Activated naive CD8-positive, alpha-beta T cell treated with anti-CD3 and anti-CD28 coated beads, Interleukin-2, amount 10 ng/mL, durations not matched to agents 7 days and 5 days (primary cell): ENCODE data around the gene NCAPD3. TPM values are rescaled to one million over a fixed set of nuclear protein-coding genes. Genes with fewer than 3 reads are reported as not detected.
A peak's percentile ranks its signal among the peaks of the same experiment; 100 is the strongest.

Experiments used
- ATAC-seq: fragments of 150-1000 bp; cut with Tn5 transposase; one replicate; pipeline ENCODE4 v1.10.0; 2021; ENCODE audit warnings: low read depth, moderate library complexity
- POLR2A ChIA-PET: fragments of 350-600 bp; sonication (Branson Sonifier 250); formaldehyde crosslinking; loops from one replicate; lab custom pipeline; 2021; ENCODE audit warnings: antibody characterized with exemption; lab: Charles Lee
- DNase-seq: peaks from one replicate; pipeline ENCODE4 v3.0.0; 2021
- H3K27ac Mint-ChIP-seq: one replicate; pipeline ENCODE4 v1.8.0; 2022; ENCODE audit warnings: mild to moderate bottlenecking, mixed read lengths
- H3K27me3 Mint-ChIP-seq: one replicate; pipeline ENCODE4 v1.8.0; 2022; ENCODE audit warnings: mild to moderate bottlenecking, moderate library complexity, mixed read lengths
- H3K36me3 Mint-ChIP-seq: one replicate; pipeline ENCODE4 v1.8.0; 2021; ENCODE audit warnings: mild to moderate bottlenecking, mixed read lengths
- H3K4me1 Mint-ChIP-seq: one replicate; pipeline ENCODE4 v1.8.0; 2021; ENCODE audit warnings: mixed read lengths
- H3K4me3 Mint-ChIP-seq: one replicate; pipeline ENCODE4 v1.8.0; 2022; ENCODE audit warnings: mild to moderate bottlenecking, moderate library complexity, mixed read lengths
- H3K9me3 Mint-ChIP-seq: one replicate; pipeline ENCODE4 v1.8.0; 2021; ENCODE audit warnings: mixed read lengths
- total RNA-seq, 2 experiments: library from RNA; stranded (reverse); gene quantifications; one replicate each; pipeline ENCODE4 v1.2.3, GENCODE V29; 2021

The NCAPD3 gene
- total RNA-seq, 2 experiments from 2014 or later: 114 to 115 TPM

DNA sequence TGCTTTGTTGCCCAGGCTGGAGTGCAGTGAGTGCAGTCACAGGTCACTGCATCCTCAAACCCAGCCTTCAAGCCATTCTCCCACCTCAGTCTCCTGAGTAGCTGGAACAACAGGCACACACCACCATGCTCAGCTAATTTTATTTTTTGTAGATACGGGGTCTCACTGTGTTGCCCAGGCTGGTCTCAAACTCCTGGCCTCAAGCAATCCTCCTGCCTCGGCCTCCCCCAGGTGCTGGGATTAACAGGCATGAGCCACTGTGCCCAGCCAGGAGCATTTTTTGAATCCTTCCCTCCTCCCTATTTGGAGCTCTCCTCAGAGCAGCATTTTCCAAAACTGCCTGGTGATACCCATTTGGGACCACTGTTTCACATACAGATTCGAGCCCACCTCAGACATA lies 77.2 kb downstream of the NCAPD3 start:
- H3K27me3 Mint-ChIP-seq: no peaks in the 10 kb centered on the region
- POLR2A ChIA-PET: no interaction called here
- no peak overlapping the region for H3K27ac Mint-ChIP-seq
- H3K36me3 Mint-ChIP-seq: peaks cover 16% of the 10 kb centered on the region
- H3K9me3 Mint-ChIP-seq: no peaks in the 10 kb centered on the region
- peaks cover 13% of the 10 kb centered on the region for H3K4me1 Mint-ChIP-seq
- ATAC-seq (no peak), DNase-seq (no peak)
- no peak overlapping the region for H3K4me3 Mint-ChIP-seq

GRCh38 chr11:134145715-134146114 lies 78.1 kb downstream of the NCAPD3 start:
- ATAC-seq (no peak), DNase-seq (no peak)
- Mint-ChIP-seq H3K4me1 (peaks cover 13% of the 10 kb centered on the region), H3K9me3 (no peaks in the 10 kb centered on the region), H3K27ac (no peak overlapping the region), H3K36me3 (peaks cover 15% of the 10 kb centered on the region), H3K4me3 (no peak overlapping the region), H3K27me3 (no peaks in the 10 kb centered on the region)
- POLR2A ChIA-PET: no interaction called here

DNA sequence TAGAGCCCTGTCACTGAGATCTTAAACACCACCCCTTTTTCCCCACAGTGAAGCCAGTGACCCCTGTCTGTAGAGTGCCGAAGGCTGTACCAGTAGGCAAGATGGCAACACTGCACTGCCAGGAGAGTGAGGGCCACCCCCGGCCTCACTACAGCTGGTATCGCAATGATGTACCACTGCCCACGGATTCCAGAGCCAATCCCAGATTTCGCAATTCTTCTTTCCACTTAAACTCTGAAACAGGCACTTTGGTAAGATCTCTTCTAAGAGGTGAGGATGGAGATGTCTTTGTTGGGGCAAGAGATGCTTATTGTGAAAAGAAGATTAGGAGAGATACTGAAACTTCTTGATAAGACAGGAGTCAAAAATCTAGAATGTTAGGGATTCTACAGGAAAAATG lies 79.0 kb downstream of the NCAPD3 start:
- peaks cover 13% of the 10 kb centered on the region for H3K4me1 Mint-ChIP-seq
- H3K4me3 Mint-ChIP-seq: no peak overlapping the region
- ATAC-seq (no peak), DNase-seq (no peak)
- no peaks in the 10 kb centered on the region for H3K27me3 Mint-ChIP-seq
- H3K27ac Mint-ChIP-seq: no peak overlapping the region
- H3K9me3 Mint-ChIP-seq: no peaks in the 10 kb centered on the region
- peaks cover 15% of the 10 kb centered on the region for H3K36me3 Mint-ChIP-seq
- POLR2A ChIA-PET: no interaction called here

- H3K4me1 Mint-ChIP-seq: peaks cover 19% of the 10 kb centered on the region
- POLR2A ChIA-PET: no interaction called here
- no peak overlapping the region for H3K4me3 Mint-ChIP-seq
- H3K27me3 Mint-ChIP-seq: no peaks in the 10 kb centered on the region
- ATAC-seq: no peak
- DNase-seq: no peak
- H3K27ac Mint-ChIP-seq: no peak overlapping the region
- H3K36me3 Mint-ChIP-seq: peaks cover 15% of the 10 kb centered on the region
- H3K9me3 Mint-ChIP-seq: no peaks in the 10 kb centered on the region
Measured at GRCh38 chr11:134143801-134144200, 80.0 kb downstream of the NCAPD3 start.

DNA sequence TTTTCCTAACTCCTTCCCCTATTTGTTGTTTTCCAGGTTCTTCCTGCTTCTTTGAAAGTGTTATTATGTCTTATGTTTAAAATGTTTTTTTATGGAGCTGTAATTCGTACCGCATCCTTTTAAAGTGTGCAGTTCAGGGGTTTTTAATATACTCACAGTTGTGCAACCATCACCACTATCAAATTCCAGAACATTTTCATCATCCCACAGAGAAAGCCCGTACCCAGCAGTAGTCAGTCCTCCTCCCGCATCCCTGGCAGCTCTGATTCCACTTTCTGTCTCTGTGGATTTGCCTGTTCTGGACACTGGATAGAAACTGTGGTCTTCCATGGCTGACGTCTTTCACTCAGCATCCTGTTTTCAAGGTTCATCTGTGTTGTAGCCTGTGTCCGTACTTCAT lies 81.2 kb downstream of the NCAPD3 start:
- Mint-ChIP-seq H3K9me3 (no peaks in the 10 kb centered on the region), H3K27ac (no peak overlapping the region), H3K27me3 (no peaks in the 10 kb centered on the region), H3K36me3 (peaks cover 15% of the 10 kb centered on the region), H3K4me3 (no peak overlapping the region), H3K4me1 (peaks cover 19% of the 10 kb centered on the region)
- POLR2A ChIA-PET: no interaction called here
- no peak for ATAC-seq
- DNase-seq: no peak

DNA sequence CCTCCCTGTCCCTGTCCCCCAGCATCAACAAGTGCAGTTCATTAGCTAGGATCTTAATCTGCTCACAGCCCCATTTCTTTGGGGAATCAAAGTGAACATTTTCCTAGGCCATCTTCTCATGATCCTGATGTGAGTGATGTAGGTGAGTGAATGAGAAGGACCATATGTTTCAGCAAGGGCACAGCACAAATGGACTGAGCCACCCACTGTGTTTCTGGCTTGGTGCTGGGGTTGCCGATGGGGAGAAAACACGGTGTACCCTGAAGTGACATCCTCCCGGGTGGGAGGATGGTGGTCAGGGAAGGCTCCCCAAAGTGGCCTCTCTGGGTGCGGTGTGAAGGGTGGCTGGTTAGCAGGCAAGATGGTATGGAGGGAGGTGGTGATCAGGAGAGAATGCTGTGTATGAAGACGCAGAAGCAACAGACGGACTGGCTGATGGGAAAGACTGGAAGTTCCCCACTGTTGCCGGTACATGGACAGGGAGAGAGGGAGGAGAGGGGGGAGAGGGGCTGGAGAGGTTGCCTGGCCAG lies 82.7 kb downstream of the NCAPD3 start:
- DNase-seq (no peak), ATAC-seq (no peak)
- Mint-ChIP-seq H3K9me3 (no peaks in the 10 kb centered on the region), H3K36me3 (peaks cover 15% of the 10 kb centered on the region), H3K4me1 (peaks cover 19% of the 10 kb centered on the region), H3K4me3 (no peak overlapping the region), H3K27me3 (no peaks in the 10 kb centered on the region), H3K27ac (peak overlapping the region; percentile 67)
- POLR2A ChIA-PET: interaction anchor here (0.8 kb wide), 1 partner anchor 91 kb away, joined by 3 read pairs; no protein-coding TSS in a partner anchor

GRCh38 chr11:134139873-134140331 lies 83.9 kb downstream of the NCAPD3 start:
- no peaks in the 10 kb centered on the region for H3K27me3 Mint-ChIP-seq
- no peak overlapping the region for H3K27ac Mint-ChIP-seq
- POLR2A ChIA-PET: no interaction called here
- H3K36me3 Mint-ChIP-seq: peaks cover 14% of the 10 kb centered on the region
- DNase-seq (no peak), ATAC-seq (peak; percentile 80)
- no peak overlapping the region for H3K4me3 Mint-ChIP-seq
- peaks cover 18% of the 10 kb centered on the region for H3K4me1 Mint-ChIP-seq
- H3K9me3 Mint-ChIP-seq: no peaks in the 10 kb centered on the region

DNA sequence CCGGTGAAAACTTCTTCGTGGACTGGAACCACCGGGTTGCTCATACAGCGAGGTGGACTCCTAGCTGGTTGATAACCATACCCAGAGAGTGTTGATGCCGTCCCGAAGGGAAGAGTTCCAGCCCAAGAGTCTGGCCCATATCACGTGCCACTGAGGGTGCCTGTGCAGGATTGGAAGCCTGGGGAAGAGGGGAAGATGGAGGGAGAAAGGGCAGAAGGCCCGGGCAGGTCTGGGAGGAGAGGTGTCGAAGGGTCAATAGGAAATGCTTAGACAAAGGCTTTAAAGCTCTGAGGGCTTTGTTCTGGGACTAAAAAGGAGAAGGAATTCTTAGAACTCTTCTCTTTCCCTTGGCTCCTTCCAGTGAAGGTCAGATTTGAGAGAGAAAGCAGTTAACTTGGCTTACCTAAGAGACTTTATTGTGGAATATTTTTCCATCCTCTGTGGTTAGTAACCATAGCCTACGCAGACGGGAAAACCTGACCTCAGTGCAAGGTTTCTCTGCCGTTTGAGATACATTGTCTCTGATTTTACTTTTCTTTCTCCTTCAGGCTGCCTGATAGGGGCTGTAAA lies 84.4 kb downstream of the NCAPD3 start:
- H3K4me1 Mint-ChIP-seq: peaks cover 16% of the 10 kb centered on the region
- H3K4me3 Mint-ChIP-seq: no peak overlapping the region
- no peaks in the 10 kb centered on the region for H3K27me3 Mint-ChIP-seq
- H3K9me3 Mint-ChIP-seq: no peaks in the 10 kb centered on the region
- DNase-seq (no peak), ATAC-seq (peak; percentile 24)
- H3K36me3 Mint-ChIP-seq: peaks cover 11% of the 10 kb centered on the region
- POLR2A ChIA-PET: no interaction called here
- no peak overlapping the region for H3K27ac Mint-ChIP-seq

DNA sequence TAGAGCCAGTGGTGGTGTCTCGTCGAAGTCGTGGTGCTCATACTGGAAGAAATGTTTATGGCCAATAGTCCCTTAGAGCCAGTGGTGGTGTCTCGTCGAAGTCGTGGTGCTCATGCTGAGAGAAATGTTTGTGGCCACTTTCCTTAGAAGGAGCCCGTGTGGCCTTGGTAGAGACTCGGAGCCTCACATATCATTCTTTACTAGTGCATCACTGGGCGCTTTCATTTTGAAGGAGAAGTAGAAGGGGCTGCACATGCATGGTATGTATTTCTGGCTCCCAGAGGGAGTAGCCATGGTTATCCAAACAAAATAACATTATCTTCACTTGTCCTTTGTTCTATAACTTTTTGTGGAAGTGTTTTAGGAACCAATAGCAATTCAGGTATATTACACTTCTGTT lies 85.4 kb downstream of the NCAPD3 start:
- H3K4me3 Mint-ChIP-seq: no peak overlapping the region
- peaks cover 5% of the 10 kb centered on the region for H3K9me3 Mint-ChIP-seq
- POLR2A ChIA-PET: no interaction called here
- no peak for ATAC-seq
- no peaks in the 10 kb centered on the region for H3K27me3 Mint-ChIP-seq
- H3K36me3 Mint-ChIP-seq: peaks cover 8% of the 10 kb centered on the region
- no peak overlapping the region for H3K27ac Mint-ChIP-seq
- peaks cover 6% of the 10 kb centered on the region for H3K4me1 Mint-ChIP-seq
- no peak for DNase-seq

DNA sequence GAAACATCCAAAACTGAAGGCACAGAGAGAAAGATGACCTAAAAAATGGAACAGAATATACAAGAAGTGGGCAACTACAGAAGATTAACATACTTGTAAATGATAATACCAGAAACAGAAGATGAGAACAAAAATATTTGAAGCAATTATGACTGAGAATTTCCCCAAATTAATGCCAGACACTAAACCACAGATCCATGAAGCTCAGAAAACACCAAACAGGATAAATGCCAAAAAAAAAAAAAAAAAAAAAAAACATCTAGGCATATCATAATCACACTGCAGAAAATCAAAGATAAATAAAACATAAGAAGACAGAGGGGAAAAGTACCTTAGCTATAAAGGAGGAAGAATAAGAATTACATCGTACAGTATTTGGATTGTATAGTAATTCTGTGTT lies 89.6 kb downstream of the NCAPD3 start:
- Mint-ChIP-seq H3K9me3 (peaks cover 16% of the 10 kb centered on the region), H3K36me3 (peaks cover 20% of the 10 kb centered on the region), H3K4me1 (peaks cover 2% of the 10 kb centered on the region), H3K4me3 (no peak overlapping the region), H3K27ac (no peak overlapping the region), H3K27me3 (no peaks in the 10 kb centered on the region)
- ATAC-seq (no peak), DNase-seq (no peak)
- POLR2A ChIA-PET: interaction anchor here (0.6 kb wide), 1 partner anchor 72 kb away, joined by 4 read pairs; no protein-coding TSS in a partner anchor

- Mint-ChIP-seq H3K9me3 (peaks cover 16% of the 10 kb centered on the region), H3K27me3 (no peaks in the 10 kb centered on the region), H3K36me3 (peaks cover 20% of the 10 kb centered on the region), H3K27ac (no peak overlapping the region), H3K4me1 (no peaks in the 10 kb centered on the region), H3K4me3 (no peak overlapping the region)
- ATAC-seq (no peak), DNase-seq (no peak)
- POLR2A ChIA-PET: no interaction called here
Measured at GRCh38 chr11:134132808-134133207, 91.0 kb downstream of the NCAPD3 start.

DNA sequence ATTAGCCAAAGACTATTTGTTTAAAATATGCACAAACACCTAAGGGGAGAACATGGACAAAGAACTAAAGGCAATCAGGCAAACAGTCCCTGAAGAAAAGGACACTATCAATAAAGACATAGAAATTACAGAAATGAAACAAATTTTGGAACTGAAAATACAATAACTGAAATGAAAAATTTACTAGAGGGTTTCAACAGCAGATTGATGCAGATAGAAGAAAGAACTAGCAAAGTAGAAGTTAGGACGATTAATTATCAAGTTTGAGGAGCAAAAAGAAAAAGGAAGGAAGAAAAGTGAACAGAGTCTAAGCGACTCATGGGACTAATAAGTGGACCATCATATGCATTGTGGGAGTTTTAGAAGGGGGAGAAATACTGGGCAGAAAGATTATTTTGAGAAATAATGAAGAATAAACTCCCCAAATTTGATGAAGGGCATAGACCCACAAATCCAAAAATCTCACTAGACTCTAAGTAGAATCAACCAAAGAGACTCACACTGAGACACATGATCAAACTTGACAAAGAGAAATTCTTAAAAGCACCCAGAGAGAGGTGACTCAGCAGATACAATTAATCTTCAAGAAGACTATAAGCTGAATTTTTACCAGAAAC lies 92.0 kb downstream of the NCAPD3 start:
- H3K9me3 Mint-ChIP-seq: peaks cover 16% of the 10 kb centered on the region
- POLR2A ChIA-PET: no interaction called here
- no peaks in the 10 kb centered on the region for H3K27me3 Mint-ChIP-seq
- no peak overlapping the region for H3K4me3 Mint-ChIP-seq
- H3K36me3 Mint-ChIP-seq: peaks cover 20% of the 10 kb centered on the region
- ATAC-seq (no peak), DNase-seq (no peak)
- H3K4me1 Mint-ChIP-seq: peaks cover 2% of the 10 kb centered on the region
- no peak overlapping the region for H3K27ac Mint-ChIP-seq

GRCh38 chr11:134126217-134126822 lies 97.4 kb downstream of the NCAPD3 start:
- Mint-ChIP-seq H3K4me1 (peaks cover 20% of the 10 kb centered on the region), H3K9me3 (peaks cover under 1% of the 10 kb centered on the region), H3K4me3 (peak overlapping the region; percentile 20), H3K27ac (no peak overlapping the region), H3K36me3 (peaks cover 14% of the 10 kb centered on the region), H3K27me3 (peaks cover 27% of the 10 kb centered on the region)
- ATAC-seq (peak; percentile 65), DNase-seq (no peak)
- POLR2A ChIA-PET: no interaction called here

DNA sequence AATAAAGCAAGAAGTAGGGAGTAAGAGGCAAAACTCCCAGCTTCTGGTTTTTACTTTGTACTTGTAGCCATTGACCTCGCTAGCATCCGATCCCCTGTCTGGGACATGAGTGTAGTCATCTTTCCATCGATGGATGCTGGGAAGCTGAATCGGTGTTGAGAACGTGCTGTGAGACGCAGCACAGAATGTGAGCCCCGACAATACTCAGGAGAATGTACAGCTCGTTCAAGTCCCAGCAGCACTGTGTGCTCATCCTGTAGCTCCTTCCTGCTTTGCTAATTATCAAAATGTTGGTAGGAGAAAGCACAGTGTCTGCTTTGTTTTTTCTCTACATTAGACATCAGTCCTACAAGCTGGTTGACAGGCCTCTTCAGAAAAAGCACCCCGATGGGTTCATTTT lies 98.3 kb downstream of the NCAPD3 start:
- Mint-ChIP-seq H3K9me3 (no peaks in the 10 kb centered on the region), H3K4me1 (peaks cover 20% of the 10 kb centered on the region), H3K27ac (no peak overlapping the region), H3K27me3 (peaks cover 27% of the 10 kb centered on the region), H3K36me3 (peaks cover 12% of the 10 kb centered on the region), H3K4me3 (peak overlapping the region; percentile 39)
- no peak for DNase-seq
- no peak for ATAC-seq
- POLR2A ChIA-PET: no interaction called here
